T-helper 22 cell (primary cell): Measurements from ENCODE around the gene CWC27.

Source experiments
- DNase-seq: peaks from one replicate; pipeline ENCODE4 v3.0.0-alpha.2; 2020; ENCODE audit warnings: low read depth

The CWC27 gene

DNA sequence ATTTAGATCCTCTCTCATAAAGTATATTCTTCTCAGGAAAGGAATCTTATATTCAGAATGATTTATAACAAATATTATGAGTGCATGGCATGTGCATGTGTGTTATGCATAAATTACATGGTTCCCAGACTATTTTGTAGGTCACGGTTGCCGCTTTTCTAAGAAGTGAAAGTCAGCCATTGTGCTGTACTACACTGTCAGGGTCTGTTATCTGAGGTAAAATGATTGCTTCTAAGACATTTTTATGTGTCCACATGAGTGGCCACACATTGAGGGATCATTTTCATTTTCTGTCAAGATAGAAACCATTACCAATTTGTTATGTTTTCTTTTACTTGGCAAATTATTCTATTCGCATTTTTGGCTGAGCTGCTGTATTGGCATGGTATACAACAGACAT lies 210.8 kb downstream of the CWC27 start:
- DNase-seq, result no peak

DNA sequence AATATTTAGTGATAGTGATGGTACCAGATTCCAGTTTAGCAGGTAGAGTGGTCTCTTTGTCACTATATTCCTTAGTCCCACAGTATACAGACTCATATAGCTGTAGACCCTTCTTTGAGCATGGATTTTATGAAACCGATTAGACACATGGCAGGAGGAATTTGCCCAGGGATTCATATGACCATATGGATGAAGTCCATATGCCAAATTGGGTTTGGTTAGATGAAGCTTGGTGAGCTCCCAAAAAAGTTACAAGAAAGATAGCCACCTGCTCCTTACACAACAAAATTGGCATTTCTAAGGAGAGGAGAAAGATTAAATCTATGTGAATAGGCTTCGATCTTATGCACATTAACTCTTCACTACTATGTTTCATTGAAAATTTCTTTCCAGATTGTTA lies 211.4 kb downstream of the CWC27 start:
- no peak for DNase-seq

DNA sequence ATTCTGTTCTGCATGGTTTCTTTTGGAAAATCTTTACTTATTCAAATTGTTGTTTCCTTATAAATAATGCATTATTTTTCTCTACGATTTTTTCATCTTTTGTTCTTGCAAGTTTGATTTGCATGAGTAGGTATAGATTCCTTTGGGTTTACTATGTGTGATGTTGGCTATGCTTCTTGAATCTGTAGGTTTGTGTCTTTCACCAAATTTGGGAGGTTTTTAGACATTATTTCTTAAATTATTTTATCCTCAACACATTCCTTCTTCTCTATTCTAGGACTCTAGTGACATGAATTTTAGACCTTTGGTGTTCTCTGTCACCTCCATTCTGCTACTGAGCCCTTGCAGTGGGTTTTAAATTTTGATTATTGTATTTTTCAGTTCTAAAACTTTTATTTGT lies 219.0 kb downstream of the CWC27 start:
- DNase-seq, result no peak

- no peak for DNase-seq
Measured at GRCh38 chr5:65009207-65009606, 240.5 kb downstream of the CWC27 start.

DNA sequence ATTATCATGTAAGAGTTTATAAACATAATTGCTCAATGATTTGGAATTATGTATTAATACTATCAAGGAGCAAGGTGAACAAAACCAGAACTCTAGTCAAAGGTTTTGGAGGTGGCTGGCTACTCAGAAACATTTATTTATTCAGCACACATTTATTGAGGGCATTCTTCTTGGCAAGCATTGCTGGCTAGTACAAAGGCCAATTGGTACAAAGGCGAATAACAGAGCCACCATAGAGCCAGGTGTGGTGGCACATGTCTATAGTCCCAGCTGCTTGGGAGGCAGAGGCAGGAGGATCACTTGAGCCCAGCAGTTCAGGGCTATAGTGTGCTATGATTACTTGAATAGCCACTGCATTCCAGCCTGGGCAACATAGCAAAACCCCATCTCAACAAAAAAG lies 242.1 kb downstream of the CWC27 start:
- no peak for DNase-seq

GRCh38 chr5:65012301-65012892 lies 243.7 kb downstream of the CWC27 start:
- DNase-seq, result no peak

- no peak for DNase-seq
Measured at GRCh38 chr5:65013166-65013565, 244.4 kb downstream of the CWC27 start.

DNA sequence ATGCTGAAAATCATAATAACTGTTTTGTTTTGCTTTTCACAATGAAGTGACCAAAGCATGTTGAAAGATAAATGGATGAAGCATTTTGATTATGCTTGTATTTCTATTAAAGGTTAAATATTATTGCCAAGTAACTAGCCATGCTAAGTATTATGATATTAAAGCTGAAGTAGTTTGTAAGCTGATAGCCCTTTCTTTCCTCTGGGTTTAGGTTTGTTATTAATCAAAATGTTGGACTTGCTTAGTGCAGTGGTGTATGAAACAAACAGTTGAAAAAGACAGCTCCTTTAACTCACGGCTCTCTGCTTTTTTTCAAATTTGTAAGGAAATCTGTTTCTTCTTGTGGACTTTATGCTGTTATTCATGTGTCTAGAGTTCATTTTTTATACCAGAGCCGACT lies 246.0 kb downstream of the CWC27 start:
- DNase-seq, result no peak

DNA sequence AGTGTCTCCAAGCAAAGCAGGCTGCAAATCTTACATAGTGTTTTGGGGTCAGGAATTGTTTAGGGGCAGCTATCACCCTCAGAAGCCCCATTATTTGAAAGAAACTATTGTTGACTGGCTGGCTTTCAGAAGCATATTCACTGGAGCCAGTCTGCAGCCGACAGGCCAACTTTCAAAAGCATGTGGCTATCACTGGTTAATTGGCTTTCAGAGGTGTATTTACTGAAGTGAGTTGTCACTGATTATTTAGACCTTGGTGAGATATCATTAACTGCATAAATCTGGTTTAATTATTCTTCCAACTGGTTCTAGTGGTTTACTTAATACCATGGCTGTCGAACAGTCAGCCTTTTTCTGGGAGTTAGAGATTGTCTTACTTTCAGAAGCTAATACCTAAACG lies 247.0 kb downstream of the CWC27 start:
- DNase-seq, result no peak

DNA sequence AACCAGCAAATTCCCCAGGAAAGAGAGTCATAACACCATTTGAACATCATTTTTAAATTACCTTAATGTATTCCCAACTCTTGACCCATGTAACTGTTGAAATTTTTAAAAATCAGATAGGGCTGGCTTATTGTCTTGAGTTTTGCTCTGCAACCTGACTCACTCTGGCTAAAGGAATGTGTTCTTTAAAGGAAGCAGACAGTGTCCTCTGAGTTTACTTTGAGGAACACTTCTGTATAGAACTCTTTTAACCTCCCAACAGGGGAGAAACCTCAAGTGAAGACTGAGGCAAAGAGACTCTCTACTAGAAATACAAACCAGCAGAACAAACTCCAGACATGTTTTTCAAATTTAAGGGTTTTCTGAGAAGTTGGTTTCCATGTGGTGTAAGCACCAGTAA lies 248.9 kb downstream of the CWC27 start:
- no peak for DNase-seq

DNA sequence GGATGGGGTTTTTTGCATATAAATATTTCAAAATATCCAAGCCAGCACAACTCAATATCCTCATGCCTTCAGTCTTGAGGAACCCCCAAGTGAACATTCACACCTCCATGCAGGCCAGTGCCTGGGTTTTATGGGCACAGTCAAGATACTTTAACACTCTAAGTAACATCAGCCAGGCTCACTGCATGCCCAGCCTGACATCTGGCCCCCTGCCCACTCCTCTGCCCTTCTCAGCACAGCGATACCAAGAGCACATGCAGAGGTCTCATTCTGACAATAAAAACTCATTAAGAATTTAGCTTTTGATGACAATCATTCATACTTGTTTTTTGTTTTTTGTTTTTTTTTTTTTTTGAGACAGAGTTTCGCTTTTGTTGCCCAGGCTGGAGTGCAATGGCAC lies 250.0 kb downstream of the CWC27 start:
- no peak for DNase-seq

DNA sequence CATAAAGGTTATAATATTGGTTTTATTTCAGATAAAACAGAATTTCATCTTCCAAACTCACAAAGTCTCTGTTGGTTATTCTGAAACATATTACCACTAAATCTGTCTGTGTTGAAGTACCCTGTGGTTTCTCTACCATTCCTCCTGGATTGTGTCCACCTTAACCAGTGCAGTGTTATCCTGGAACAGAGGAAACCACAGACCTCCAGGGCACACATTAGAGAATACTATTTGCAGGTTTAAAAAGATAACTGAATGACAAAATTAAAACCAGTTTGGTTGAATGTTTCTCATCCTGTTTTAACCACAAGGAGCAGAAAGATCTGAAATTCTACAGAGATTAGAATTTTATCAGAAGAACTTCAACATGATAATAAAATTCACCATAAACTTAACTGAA lies 251.8 kb downstream of the CWC27 start:
- DNase-seq, result no peak

DNA sequence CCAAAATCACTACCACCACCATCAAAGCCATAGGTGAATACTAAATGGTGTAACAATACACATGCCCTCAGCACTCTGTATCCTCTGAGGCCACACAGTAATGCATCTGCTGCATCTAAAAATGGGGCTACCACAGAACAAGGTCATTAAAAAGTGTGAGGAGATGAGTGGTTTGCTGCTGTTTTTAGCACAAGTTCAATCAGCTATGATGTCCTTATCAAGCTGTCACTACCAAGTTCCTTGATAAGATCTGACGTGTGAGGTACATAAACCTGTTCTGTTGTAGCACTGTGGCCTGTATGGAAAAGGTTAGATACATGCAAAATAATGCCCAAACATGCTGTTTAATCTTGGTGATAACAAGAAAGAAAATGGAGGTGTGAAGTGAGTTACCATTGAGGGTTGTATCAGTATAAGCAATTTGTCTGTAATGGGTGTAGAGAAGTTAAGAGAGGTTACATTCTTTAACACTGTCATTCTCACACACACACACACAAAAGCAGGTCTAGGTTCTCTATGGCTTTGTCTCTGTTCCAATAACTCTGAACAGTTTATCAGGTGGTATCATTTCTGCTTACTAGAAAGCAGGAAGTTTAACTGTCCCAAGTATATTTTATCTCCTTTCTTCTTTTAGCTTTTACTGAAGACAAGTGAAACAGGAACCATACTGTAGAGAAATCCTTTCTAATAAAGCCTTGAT lies 252.9 kb downstream of the CWC27 start:
- no peak for DNase-seq

DNA sequence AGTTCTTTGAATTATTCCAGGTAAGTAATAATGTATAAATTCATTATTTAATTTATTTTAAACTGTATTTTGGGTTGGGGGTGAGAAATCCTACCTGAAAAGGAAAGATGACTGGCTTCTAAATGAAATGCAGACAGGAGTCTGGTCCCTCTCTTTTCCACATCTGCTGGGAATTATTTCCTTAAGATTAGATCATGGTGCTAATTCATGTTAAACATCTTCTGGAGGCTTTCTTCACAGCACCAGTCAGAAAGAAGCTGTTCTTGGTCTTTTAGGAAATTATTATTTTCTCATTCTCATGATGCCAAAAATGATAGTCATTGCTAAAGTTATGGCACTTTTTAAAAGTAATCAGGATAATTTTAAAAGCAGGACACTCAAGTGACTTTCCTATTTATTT lies 254.2 kb downstream of the CWC27 start:
- no peak for DNase-seq

DNA sequence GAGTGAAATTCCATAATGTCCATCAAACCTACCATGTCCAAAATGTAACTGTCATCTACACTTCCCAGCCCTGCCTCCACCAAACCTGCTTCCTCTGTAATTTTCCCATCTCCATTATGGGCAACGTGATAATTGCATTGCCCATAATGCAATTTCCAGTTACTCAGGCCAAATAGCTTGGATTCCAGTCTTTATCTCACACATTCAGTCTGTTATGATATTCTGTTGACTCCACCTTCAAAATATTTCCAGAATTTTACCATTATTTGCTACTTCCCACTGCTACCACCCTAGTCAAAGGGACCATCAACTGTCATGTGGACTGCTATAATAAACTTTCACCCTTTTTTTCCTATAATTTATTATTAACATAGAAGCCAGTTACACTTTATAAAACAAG lies 256.0 kb downstream of the CWC27 start:
- DNase-seq, result no peak

DNA sequence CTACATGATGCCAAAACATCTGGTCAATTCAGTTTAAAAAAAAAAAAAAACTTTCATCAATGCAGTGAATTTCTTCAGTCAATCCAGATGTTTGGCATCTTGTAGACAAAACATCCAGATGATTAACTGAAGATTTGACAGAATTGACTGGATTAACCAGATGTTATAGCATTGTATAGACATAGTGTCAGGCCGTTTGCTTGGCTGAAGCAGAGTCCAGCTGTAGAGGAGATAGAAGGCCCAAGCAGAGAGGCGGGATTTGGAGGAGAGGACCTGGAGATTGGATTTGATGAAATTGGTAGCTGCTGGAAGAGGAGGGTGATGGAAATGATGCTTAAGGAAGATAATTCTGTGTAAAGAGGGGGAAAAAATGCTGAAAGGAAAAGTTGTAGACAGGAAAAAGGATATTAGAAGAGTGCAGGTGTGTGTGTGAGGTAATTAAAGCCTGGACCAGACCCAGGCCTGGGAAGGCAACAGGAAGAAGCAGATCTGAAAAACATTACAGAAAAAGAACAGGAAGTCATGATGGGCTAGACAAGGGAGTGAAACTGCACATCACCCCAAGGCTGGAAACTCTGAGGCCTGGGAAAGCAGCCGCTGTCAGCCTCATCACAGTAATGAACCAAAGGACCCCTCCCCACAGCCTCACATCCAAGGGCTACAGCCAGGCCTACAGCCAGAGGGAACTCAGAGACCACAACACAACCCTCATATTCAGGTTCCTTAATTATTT lies 258.3 kb downstream of the CWC27 start:
- no peak for DNase-seq

DNA sequence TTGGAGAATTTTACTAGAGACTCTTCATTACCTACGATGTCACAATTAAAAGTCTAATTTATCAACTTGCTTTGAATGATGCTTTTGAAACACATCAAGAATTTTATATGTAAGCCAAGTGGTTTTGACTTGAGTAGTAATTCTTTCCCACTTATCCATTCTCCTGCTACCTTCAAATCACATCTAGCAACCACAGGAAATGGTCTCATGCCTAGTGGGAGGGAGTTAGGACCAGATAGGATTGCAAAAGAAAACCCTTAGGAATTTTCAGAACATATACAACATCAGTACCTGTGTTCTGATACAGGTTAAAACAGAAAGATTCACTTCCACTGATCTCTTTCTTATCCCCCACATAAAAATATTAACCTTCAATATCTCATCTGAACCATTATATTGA lies 260.4 kb downstream of the CWC27 start:
- no peak for DNase-seq

DNA sequence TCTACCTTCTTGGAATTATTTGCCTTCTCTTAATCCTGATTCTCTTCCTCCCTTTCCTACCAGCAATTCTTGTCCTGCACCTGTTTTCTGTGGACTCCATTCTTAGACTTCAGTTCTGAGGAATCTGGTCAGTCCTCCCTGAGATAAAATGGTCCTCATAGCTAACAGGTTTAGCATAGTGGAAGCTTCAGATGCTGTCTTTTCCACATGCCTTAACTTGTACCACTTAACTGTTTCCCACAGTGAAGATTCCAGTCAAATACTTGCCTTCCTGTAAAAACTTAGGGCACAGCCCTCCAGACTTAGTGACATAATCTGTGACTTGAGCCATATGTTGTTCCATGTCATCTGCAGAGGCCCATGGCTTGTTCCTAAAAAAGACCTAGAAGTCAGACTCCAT lies 261.3 kb downstream of the CWC27 start:
- DNase-seq, result no peak

- DNase-seq, result no peak
Measured at GRCh38 chr5:65032250-65032649, 263.5 kb downstream of the CWC27 start.

- no peak for DNase-seq
Measured at GRCh38 chr5:65034029-65034812, 265.5 kb downstream of the CWC27 start.

- no peak for DNase-seq
Measured at GRCh38 chr5:65034813-65035209, 266.1 kb downstream of the CWC27 start.
